ENCODE measurements around the gene C1GALT1. TPM values are rescaled to one million over a fixed set of nuclear protein-coding genes. Genes with fewer than 3 reads are reported as not detected.
A peak's percentile ranks its signal among the peaks of the same experiment; 100 is the strongest.

The C1GALT1 gene
- total and polyA plus RNA-seq, 2 experiments from 2014 or later: 38.7 to 71.8 TPM

DNA sequence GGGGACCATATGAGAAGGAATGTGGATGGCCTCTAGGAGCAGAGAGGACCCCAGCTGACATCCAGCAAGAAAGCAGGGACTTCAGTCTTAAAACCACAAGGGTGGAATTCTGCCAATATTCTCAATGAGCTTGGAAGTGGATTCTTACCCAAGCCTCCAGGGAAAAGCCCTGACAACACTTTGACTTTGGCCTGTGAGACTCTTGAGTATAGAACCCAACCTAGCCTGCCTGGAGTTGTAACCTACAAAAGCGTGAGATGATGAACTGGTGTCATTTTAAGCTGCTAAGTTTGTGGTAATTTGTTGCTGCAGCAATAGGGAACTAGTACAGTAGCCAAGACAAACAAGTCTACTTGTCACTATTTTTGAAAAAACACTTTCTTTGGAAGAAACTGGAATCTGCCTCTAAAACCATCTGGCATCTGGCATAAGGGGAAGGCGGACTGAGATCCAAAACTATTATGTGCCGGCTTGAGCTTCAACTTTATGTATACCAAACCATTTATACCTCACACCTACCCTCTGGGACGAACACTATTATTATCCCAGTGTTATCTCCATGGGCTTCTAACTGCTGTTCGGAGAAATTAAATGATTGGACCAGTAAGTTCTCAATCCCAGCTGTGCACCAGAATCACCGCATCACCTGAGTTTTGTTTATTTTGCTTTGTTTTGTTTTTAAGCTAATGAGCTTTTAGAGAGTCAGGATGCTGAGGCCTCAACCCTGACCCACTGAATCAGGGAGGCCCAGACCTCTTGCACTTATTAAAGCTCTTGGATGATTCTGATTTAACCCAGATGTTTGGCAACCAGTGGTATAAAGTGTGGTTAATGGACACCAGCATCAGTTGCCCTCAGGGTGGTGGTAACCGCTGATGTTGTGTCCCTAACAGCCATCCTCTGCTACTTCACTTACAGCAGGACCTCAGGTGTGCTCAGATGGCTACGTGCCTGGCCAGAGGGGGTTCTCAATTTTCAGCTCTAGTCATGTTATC lies 83.0 kb downstream of the C1GALT1 start:
- TF ChIP-seq EZH2phosphoT487 (IDR thresholded peaks at IDR 0.05; ENCODE audit: low read depth, severe bottlenecking, unreplicated experiment) (no peak), EZH2 (IDR thresholded peaks at IDR 0.05; ENCODE audit: borderline replicate concordance) (no peak)
- TF ChIP-seq, protein P1, sequence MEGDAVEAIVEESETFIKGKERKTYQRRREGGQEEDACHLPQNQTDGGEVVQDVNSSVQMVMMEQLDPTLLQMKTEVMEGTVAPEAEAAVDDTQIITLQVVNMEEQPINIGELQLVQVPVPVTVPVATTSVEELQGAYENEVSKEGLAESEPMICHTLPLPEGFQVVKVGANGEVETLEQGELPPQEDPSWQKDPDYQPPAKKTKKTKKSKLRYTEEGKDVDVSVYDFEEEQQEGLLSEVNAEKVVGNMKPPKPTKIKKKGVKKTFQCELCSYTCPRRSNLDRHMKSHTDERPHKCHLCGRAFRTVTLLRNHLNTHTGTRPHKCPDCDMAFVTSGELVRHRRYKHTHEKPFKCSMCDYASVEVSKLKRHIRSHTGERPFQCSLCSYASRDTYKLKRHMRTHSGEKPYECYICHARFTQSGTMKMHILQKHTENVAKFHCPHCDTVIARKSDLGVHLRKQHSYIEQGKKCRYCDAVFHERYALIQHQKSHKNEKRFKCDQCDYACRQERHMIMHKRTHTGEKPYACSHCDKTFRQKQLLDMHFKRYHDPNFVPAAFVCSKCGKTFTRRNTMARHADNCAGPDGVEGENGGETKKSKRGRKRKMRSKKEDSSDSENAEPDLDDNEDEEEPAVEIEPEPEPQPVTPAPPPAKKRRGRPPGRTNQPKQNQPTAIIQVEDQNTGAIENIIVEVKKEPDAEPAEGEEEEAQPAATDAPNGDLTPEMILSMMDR (IDR thresholded peaks at IDR 0.05; ENCODE audit: poor library complexity): no peak
- Histone ChIP-seq H4K20me1 (ENCODE audit: insufficient read depth, poor library complexity, severe bottlenecking) (no peaks in the 10 kb centered on the region), H3K9me3 (ENCODE audit: low read depth) (no peaks in the 10 kb centered on the region), H2AFZ (no peak overlapping the region), H3K9me2 (replicated peaks; ENCODE audit: insufficient read depth) (no peaks in the 10 kb centered on the region), H3K36me3 (replicated peaks; ENCODE audit: insufficient read depth, low read depth) (no peaks in the 10 kb centered on the region), H3K79me2 (no peaks in the 10 kb centered on the region), H3K4me3 (no peak overlapping the region), H3K27me3 (no peaks in the 10 kb centered on the region), H3K4me1 (ENCODE audit: insufficient read depth) (no peaks in the 10 kb centered on the region), H3K27ac (peak overlapping the region; percentile 20), H3K4me2 (no peak overlapping the region)
- WGBS (ENCODE audit: low lambda C conversion rate, missing lambda C conversion rate): 81% methylated on average over 8 of the region's 8 CpGs
- no peak for DNase-seq (ENCODE audit: low spot score)

DNA sequence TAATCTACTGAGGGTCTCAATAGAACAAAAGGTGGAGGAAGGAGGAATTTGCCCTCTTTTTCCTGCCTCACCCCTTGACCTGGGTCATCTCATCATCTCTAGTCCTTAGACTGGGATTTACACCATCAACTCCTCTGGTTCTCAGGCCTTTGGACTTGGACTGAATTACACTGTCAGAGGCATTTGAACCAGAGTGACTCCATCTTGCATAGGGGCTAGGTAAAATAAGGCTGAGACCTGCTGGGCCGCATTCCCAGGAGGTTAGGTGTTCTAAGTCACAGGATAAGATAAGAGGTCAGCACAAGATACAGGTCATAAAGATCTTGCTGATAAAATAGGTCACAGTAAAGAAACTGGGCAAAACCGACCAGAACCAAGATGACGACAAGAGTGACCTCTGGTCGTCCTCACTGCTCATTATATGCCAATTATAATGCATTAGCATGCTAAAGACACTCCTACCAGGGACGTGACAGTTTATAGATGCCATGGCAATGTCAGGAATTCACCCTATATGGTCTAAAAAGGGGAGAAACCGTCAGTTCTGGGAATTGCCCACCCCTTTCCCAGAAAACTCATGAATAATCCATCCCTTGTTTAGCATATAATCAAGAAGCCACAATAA lies 84.0 kb downstream of the C1GALT1 start:
- DNase-seq (ENCODE audit: low spot score): peak; percentile 11
- H3K79me2 ChIP-seq: no peaks in the 10 kb centered on the region
- TF ChIP-seq, protein P1 (IDR thresholded peaks at IDR 0.05; ENCODE audit: poor library complexity): no peak
- no peak for TF ChIP-seq EZH2phosphoT487 (IDR thresholded peaks at IDR 0.05; ENCODE audit: low read depth, severe bottlenecking, unreplicated experiment)
- no peak for TF ChIP-seq EZH2 (IDR thresholded peaks at IDR 0.05; ENCODE audit: borderline replicate concordance)
- no peak overlapping the region for H3K4me3 ChIP-seq
- no peak overlapping the region for H3K4me2 ChIP-seq
- peak overlapping the region; percentile 41 for H3K27ac ChIP-seq
- no peaks in the 10 kb centered on the region for H3K27me3 ChIP-seq
- H3K9me3 ChIP-seq (ENCODE audit: low read depth): no peaks in the 10 kb centered on the region
- no peak overlapping the region for H2AFZ ChIP-seq
- H3K36me3 ChIP-seq (replicated peaks; ENCODE audit: insufficient read depth, low read depth): no peaks in the 10 kb centered on the region
- H4K20me1 ChIP-seq (ENCODE audit: insufficient read depth, poor library complexity, severe bottlenecking): no peaks in the 10 kb centered on the region
- WGBS (ENCODE audit: low lambda C conversion rate, missing lambda C conversion rate): 47% methylated on average over 6 of the region's 6 CpGs
- H3K9me2 ChIP-seq (replicated peaks; ENCODE audit: insufficient read depth): no peaks in the 10 kb centered on the region
- H3K4me1 ChIP-seq (ENCODE audit: insufficient read depth): no peaks in the 10 kb centered on the region

DNA sequence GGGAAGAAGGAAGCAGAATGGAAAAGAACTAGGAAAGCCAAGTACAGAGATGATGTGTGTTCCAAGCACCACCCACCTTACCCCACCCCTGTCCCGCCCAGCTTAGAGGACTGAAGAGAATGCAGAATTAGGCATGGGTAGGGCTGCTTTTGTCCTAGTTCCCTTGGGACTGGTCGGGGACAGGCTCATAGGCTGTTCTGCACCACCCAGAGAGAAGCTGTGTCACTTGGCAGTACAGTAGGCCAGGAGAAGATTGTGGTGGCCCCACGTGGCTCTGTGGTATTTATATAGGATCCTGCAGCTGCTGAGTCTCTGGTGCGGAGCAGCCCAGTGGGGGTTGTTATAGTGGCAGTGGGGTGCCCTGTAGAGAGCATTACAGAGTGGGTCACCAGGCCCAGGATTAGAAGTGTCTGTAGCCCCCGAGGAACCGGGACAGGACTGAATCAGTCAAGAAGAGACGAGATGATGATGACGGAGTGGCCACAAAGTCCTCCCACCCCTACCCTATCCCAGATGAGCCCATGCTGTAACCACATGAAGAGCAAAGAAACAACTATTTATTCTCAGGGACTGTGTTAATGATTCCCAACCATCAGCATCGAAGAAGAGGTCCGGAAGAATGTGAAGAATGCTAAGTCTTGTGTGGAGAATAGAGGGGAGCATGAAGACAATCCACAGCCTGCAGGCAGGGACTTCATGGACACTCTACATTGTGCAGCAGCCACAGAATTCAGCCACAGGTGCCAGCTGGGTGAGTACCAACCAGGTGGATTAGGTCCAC lies 88.9 kb downstream of the C1GALT1 start:
- TF ChIP-seq EZH2phosphoT487 (IDR thresholded peaks at IDR 0.05; ENCODE audit: low read depth, severe bottlenecking, unreplicated experiment) (no peak), EZH2 (IDR thresholded peaks at IDR 0.05; ENCODE audit: borderline replicate concordance) (no peak)
- TF ChIP-seq, protein P1 (IDR thresholded peaks at IDR 0.05; ENCODE audit: poor library complexity): no peak
- no peaks in the 10 kb centered on the region for H3K27me3 ChIP-seq

More for the DNA sequence above, 88.9 kb downstream of the C1GALT1 start:
- WGBS (ENCODE audit: low lambda C conversion rate, missing lambda C conversion rate): 82% methylated on average over 10 of the region's 10 CpGs
- no peak overlapping the region for H3K4me2 ChIP-seq
- H3K9me3 ChIP-seq (ENCODE audit: low read depth): no peaks in the 10 kb centered on the region
- no peaks in the 10 kb centered on the region for H4K20me1 ChIP-seq (ENCODE audit: insufficient read depth, poor library complexity, severe bottlenecking)
- H3K4me1 ChIP-seq (ENCODE audit: insufficient read depth): no peaks in the 10 kb centered on the region
- no peak overlapping the region for H3K4me3 ChIP-seq
- no peaks in the 10 kb centered on the region for H3K9me2 ChIP-seq (replicated peaks; ENCODE audit: insufficient read depth)
- no peak overlapping the region for H2AFZ ChIP-seq
- no peak overlapping the region for H3K27ac ChIP-seq
- DNase-seq (ENCODE audit: low spot score): no peak
- no peaks in the 10 kb centered on the region for H3K79me2 ChIP-seq
- no peaks in the 10 kb centered on the region for H3K36me3 ChIP-seq (replicated peaks; ENCODE audit: insufficient read depth, low read depth)

Data from hepatocyte (in vitro differentiated cells).